Activated CD4-positive, alpha-beta memory T cell treated with anti-CD3 and anti-CD28 coated beads, Interleukin-2, amount 10 ng/mL, durations not matched to agents 7 days and 5 days (primary cell): ENCODE measurements around the gene PABPN1L. TPM values are rescaled to one million over a fixed set of nuclear protein-coding genes. Genes with fewer than 3 reads are reported as not detected.

ENCODE experiments used
- CTCF ChIA-PET: fragments of 350-600 bp; sonication (Branson Sonifier 250); formaldehyde crosslinking; loops from one replicate; lab custom pipeline; 2021; ENCODE audit warnings: antibody characterized with exemption, inconsistent platforms; lab: Charles Lee
- POLR2A ChIA-PET: fragments of 350-600 bp; sonication (Branson Sonifier 250); formaldehyde crosslinking; loops from one replicate; lab custom pipeline; 2021; ENCODE audit warnings: antibody characterized with exemption; lab: Charles Lee
- DNase-seq: peaks from one replicate; pipeline ENCODE4 v3.0.0-alpha.2; 2020
- H3K27ac Mint-ChIP-seq: one replicate; pipeline ENCODE4 v1.8.0; 2021; ENCODE audit warnings: mild to moderate bottlenecking, mixed read lengths
- H3K27me3 Mint-ChIP-seq: one replicate; pipeline ENCODE4 v1.8.0; 2021; ENCODE audit warnings: mixed read lengths
- H3K36me3 Mint-ChIP-seq: one replicate; pipeline ENCODE4 v1.8.0; 2021; ENCODE audit warnings: low read depth, mixed read lengths
- H3K4me1 Mint-ChIP-seq: one replicate; pipeline ENCODE4 v1.8.0; 2021; ENCODE audit warnings: mixed read lengths
- H3K4me3 Mint-ChIP-seq: one replicate; pipeline ENCODE4 v1.8.0; 2021; ENCODE audit warnings: mild to moderate bottlenecking, mixed read lengths
- H3K9me3 Mint-ChIP-seq: one replicate; pipeline ENCODE4 v1.8.0; 2021; ENCODE audit warnings: mixed read lengths
- total RNA-seq, 2 experiments: library from RNA; stranded (reverse); gene quantifications; one replicate each; pipeline ENCODE4 v1.2.3, GENCODE V29; 2021

The PABPN1L gene, protein sequence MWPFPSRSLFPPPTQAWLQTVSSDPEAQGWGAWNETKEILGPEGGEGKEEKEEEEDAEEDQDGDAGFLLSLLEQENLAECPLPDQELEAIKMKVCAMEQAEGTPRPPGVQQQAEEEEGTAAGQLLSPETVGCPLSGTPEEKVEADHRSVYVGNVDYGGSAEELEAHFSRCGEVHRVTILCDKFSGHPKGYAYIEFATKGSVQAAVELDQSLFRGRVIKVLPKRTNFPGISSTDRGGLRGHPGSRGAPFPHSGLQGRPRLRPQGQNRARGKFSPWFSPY
- total RNA-seq: not detected

DNA sequence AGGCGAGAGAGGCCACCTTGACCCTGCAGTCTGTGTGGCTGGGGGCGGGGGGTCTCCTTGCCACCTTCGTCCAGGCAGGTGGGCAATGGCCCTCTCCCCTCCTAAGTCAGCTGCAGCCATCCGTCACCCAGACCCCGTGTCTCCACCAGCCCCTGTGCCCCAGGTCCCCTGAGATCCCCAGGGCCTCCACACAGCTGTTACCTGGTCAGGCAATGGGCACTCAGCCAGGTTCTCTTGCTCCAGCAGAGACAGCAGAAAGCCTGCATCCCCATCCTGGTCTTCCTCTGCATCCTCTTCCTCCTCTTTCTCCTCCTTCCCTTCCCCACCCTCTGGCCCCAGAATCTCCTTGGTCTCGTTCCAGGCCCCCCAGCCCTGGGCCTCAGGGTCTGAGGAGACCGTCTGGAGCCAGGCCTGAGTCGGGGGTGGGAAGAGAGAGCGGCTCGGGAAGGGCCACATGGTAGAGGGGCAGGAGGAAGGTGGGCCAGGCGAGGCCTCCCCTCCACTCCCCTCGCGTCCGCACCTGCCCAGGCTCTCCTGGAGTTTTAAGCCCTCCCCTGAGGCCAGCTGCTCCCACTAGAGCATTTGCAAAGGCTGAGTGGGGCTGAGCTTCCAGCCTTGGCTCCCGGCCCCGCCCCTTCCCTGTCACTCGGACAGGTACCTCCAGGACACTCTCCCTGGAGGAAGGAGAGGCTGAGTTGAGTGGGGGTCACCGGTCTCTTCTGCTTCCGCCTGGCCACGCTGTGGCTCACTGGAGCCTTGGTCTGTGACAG lies at the start of gene PABPN1L:
Gene PABPN1L (minus strand): TSS at position 510 of the 770 bp plus-strand sequence. CDS start 54 bp downstream, at position 456.
- POLR2A ChIA-PET: interaction anchor here (1.2 kb wide), 1 partner anchor 10 kb away, joined by 3 read pairs; the partner anchor contains the start of genes GALNS and TRAPPC2L
- no peak within 1 kb of the TSS for H3K27ac Mint-ChIP-seq
- CTCF ChIA-PET: no interaction called here
- H3K36me3 Mint-ChIP-seq: peaks cover 2% of the 10 kb centered on the region
- H3K27me3 Mint-ChIP-seq: peaks cover 10% of the 10 kb centered on the region
- H3K9me3 Mint-ChIP-seq: no peaks in the 10 kb centered on the region
- DNase-seq: no peak
- H3K4me1 Mint-ChIP-seq: peaks cover 2% of the 10 kb centered on the region
- no peak within 1 kb of the TSS for H3K4me3 Mint-ChIP-seq

DNA sequence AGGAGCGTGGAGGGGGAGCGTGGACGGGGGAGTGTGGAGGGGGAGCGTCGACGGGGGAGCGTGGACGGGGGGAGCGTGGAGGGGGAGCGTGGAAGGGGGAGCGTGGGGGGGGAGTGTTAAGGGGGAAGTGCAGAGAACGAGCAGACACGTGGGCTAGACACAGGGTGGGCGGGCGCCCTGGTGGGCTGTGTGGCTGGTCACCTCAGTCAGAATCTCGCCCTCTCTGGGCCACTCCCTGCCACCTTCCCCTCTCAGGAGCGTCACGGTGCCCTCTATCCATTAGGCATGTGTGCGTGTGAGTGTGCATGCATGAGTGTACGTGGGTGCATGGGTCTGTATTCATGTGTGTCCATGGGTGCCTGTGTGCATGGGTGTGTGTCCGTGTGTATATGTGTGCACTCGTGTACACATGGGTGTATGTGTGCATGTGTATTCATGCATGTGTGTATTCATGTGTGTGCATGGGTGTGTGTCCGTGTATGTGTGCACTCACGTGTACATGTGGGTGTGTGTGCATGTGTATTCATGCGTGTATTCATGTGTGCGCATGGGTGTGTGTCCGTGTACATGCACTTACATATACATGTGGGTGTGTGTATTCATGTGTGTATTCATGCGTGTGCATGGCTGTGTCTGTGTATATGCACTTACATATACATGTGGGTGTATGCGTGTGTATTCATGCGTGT lies 49.3 kb upstream of the PABPN1L start:
- Mint-ChIP-seq H3K4me1 (no peaks in the 10 kb centered on the region), H3K27ac (no peak overlapping the region), H3K36me3 (no peaks in the 10 kb centered on the region), H3K27me3 (no peaks in the 10 kb centered on the region), H3K4me3 (no peak overlapping the region), H3K9me3 (peaks cover 3% of the 10 kb centered on the region)
- CTCF ChIA-PET: no interaction called here
- POLR2A ChIA-PET: no interaction called here
- no peak for DNase-seq

DNA sequence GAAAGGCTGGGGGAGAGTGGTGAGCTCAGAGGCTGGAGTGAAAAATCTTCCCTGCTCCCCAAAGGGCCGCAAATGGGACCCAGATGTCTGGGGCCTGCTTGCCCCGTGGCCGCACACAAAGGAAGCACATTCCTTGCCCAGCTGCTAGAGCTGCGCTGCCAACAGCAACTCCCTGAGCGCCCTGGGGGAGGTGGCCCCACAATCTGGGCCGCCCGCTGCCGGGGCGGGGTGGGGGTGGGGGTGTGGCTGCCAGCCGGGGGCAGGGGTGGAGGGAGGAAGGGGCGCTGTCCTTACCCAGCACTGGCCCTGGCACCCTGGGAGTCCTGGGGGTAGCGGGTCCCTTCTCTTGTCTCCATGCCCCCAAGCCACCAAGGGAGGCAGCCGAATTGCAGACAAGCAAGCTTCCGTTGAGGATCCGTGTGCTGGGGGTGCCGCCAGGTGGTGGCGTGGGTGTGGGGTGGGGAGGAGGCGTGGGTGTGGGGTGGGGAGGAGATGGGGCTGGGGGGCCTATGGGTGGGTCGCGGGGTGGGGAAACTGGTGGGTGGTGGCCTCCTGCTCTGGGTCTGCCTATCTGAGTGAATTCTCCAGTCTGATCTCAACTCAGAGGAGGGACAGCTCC lies 48.4 kb upstream of the PABPN1L start:
- DNase-seq: no peak
- Mint-ChIP-seq H3K36me3 (no peaks in the 10 kb centered on the region), H3K27me3 (no peaks in the 10 kb centered on the region), H3K4me1 (no peaks in the 10 kb centered on the region), H3K9me3 (peaks cover 3% of the 10 kb centered on the region), H3K4me3 (no peak overlapping the region), H3K27ac (no peak overlapping the region)
- ChIA-PET POLR2A (no interaction called here), CTCF (no interaction called here)

DNA sequence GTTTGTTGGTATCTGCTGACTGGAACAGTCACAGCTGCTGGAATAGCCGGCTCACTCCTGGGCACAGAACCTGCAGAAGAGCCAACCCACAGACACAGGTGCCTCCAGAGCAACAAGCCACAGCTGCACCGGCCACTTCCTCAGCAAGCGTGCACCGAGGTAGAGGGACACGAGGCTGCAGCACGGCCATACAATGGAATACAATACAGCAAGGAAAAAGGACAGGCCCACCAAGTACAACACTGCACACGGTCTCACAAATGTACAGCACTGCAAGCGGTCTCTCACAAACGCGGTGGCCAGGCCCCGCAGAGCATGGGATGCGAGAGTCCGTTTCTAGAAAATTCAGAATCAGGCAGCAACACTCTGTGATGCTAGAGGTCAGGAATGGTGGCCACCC lies 47.4 kb upstream of the PABPN1L start:
- no peaks in the 10 kb centered on the region for H3K36me3 Mint-ChIP-seq
- CTCF ChIA-PET: no interaction called here
- H3K4me3 Mint-ChIP-seq: no peak overlapping the region
- POLR2A ChIA-PET: no interaction called here
- peaks cover 3% of the 10 kb centered on the region for H3K9me3 Mint-ChIP-seq
- H3K4me1 Mint-ChIP-seq: no peaks in the 10 kb centered on the region
- H3K27ac Mint-ChIP-seq: no peak overlapping the region
- no peaks in the 10 kb centered on the region for H3K27me3 Mint-ChIP-seq
- DNase-seq: no peak

DNA sequence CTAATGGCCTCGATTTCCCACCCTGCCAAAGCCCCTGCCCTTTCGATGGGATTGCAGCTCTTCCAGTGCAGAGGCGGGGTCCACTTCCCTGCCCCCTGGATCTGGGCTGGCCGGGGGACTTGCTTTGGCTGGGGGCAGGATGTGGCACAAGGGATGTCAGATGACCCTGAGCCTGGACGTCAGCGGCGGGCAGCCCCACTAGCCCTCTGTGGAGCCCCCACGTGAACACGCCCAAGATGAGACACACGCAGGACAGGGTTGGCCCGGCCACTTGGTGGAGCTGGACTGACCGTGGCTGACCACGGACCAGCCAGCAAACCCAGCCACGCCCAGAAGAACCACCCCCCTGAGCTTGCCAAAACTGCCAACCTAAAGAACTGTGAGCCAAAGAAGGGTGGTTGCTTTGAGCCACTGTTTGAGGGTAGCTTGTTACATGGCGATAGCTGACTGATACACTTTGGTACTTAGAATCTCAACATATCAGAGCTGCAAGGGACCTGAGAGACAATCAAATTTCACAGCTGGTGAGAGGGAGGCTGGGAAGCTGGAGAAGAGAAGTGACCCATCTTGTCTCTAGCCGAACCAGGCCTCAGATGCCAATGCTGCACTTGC lies 46.6 kb upstream of the PABPN1L start:
- Mint-ChIP-seq H3K27me3 (no peaks in the 10 kb centered on the region), H3K27ac (no peak overlapping the region), H3K36me3 (no peaks in the 10 kb centered on the region), H3K4me3 (no peak overlapping the region), H3K4me1 (no peaks in the 10 kb centered on the region), H3K9me3 (peaks cover 3% of the 10 kb centered on the region)
- CTCF ChIA-PET: no interaction called here
- POLR2A ChIA-PET: no interaction called here
- no peak for DNase-seq

DNA sequence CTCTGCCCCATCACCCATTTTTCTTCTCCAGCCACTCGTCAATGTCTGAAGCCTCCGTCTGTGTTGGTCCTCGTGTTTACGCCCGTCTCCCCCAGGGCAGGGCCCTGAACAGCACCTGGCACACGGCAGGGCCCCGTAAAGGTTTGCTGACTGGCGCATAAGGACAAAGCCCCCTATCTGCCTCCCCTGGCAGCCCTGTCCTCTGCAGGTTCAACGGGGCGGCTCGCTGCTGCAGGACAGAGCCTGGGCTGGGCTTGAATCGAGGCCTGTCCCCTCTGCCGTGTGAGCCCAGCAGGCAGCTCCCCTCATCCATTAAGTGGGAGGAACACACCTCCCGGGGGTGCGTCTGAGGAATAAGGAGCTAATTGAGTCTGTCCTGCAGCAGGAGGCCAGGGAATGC lies 46.1 kb upstream of the PABPN1L start:
- POLR2A ChIA-PET: no interaction called here
- Mint-ChIP-seq H3K9me3 (peaks cover 3% of the 10 kb centered on the region), H3K4me3 (no peak overlapping the region), H3K27me3 (no peaks in the 10 kb centered on the region), H3K36me3 (no peaks in the 10 kb centered on the region), H3K4me1 (no peaks in the 10 kb centered on the region), H3K27ac (no peak overlapping the region)
- CTCF ChIA-PET: no interaction called here
- DNase-seq: no peak

DNA sequence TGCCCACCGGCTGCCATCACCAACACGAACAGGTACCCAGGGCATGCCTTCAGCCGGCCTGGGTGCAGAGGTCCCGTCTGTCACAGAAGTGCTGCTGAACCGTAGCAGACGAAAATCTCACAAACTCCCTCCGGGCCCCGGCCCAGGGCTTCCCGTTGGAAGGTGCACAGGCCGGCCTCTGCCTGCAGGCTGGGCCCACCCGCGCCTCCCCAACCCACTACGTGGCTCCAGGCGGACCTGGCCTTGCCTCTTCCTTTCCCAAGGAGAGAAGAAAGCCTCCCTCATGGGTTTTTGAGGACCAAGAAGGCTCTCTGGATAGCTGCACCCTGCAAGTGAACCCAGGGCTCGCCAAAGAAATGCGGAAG lies 45.5 kb upstream of the PABPN1L start:
- H3K36me3 Mint-ChIP-seq: no peaks in the 10 kb centered on the region
- H3K9me3 Mint-ChIP-seq: peaks cover 3% of the 10 kb centered on the region
- H3K4me1 Mint-ChIP-seq: no peaks in the 10 kb centered on the region
- ChIA-PET CTCF (no interaction called here), POLR2A (no interaction called here)
- no peak for DNase-seq
- no peak overlapping the region for H3K27ac Mint-ChIP-seq
- no peaks in the 10 kb centered on the region for H3K27me3 Mint-ChIP-seq
- H3K4me3 Mint-ChIP-seq: no peak overlapping the region

DNA sequence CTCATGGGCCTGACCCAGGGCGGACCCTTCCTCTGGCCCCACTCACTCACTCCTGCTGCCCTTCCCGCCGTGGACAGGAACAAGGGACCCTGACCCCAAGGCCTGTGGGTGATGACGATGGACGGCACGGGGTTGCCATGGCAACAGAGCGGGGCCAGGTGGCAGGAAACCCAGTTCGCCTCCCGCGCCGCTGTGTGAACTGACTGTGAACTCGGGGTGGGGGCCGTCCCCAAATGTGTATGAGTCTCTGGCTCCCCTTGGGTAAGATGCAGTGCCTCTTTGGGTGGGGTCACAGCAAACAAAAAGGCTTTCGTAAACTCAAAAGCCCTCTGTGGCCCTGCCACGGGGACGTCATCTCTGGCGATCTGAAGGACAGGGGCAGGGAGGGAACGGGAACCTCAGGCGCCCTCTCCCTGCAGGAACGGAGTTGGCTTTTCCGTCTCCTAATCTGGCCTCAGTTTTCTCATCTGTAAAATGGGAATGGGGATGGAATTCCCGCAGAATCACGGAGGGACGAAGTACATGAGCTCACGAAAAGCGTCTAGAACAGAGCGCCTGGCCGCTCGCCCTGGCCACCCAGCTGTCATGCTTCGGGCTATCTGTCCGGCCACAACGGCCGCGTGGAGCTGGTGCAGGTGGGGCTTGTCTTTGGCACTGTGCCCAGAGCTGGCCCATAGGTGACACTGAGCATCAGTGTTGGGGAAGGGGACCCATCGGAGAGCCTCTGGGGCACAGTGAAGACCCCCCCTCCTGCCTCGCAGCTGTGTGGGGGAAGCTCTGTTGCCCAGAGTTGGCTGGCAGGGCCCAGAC lies 44.9 kb upstream of the PABPN1L start:
- Mint-ChIP-seq H3K4me3 (no peak overlapping the region), H3K27ac (no peak overlapping the region), H3K9me3 (peaks cover 3% of the 10 kb centered on the region), H3K36me3 (no peaks in the 10 kb centered on the region), H3K27me3 (no peaks in the 10 kb centered on the region), H3K4me1 (no peaks in the 10 kb centered on the region)
- POLR2A ChIA-PET: no interaction called here
- DNase-seq: no peak
- CTCF ChIA-PET: no interaction called here

DNA sequence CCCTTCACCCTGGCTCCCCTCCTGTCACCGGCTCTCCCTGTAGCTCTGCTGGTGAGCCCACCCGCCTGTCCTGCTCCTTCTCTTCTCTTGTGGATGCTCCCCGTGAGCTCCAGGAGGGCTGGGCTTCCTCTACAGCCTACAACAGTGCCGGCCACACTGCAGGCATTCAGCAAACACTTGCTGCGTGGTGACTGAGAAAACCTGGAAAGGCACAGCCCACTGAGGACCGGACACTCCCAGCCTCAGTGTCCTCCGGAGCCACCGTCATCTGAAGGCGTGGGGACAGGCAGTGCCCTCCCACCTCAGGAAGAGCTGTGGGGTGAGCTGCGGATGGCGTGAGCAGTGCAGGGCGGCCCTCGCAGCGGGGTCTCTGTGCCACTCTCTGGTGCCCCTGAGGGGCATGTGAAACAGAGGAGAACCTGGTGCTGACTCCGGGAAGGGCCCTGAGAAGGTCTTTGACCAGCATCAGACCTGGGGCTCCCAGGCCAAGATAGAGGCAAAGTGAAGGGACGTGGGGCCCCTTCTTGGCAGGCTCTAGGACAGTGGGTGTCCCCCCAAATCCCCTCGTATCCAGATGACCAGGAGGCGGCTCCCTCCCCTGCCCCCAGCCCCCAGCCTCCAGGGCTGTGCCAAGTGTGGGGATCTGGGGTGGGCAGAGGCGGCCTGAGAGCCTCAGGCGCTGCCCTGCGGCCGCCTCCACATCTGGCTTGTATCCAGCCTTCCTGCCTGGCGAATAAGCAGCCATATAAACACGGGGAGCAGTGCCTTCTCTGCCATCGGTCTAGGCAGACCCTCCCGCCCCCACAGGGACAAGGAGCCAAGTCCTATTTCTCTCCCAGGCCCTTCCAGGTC lies 44.0 kb upstream of the PABPN1L start:
- Mint-ChIP-seq H3K4me1 (no peaks in the 10 kb centered on the region), H3K4me3 (no peak overlapping the region), H3K36me3 (no peaks in the 10 kb centered on the region), H3K27me3 (no peaks in the 10 kb centered on the region), H3K9me3 (no peaks in the 10 kb centered on the region), H3K27ac (no peak overlapping the region)
- POLR2A ChIA-PET: no interaction called here
- CTCF ChIA-PET: no interaction called here
- DNase-seq: no peak

DNA sequence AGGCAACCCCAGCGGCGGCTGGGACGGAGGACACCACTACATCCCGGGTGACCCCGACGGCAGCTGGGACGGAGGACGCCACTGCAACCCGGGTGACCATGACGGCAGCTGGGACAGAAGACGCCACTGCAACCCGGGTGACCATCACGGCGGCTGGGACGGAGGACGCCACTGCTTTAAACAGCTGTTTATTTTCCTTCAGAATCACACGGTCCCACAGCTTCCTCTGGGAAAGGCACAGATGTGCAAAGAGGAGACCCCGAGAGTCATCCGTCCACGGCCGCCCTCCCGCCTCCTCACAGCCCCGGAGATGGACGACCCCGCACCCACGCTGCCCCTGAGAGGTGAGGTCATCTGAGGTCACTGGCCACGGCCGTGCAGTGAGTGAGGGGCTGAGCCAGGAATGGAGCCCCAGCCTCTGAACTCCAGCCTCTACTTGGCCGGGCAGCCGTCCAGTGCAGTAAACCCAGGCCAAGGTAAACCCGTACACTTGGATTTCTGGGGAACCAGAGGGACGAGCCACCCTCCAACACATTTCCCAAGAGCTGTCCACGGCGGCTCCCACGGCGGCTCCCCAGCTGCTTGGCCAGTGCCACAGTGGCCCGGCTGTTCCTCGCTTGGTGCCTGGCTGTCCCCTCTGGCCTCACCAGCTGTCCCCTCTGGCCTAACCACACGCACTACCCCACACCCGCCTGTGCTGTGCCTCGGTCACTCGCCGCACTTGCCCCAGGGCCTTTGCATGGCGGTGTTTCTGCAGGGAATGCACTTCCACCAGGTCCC lies 43.2 kb upstream of the PABPN1L start:
- Mint-ChIP-seq H3K27me3 (no peaks in the 10 kb centered on the region), H3K36me3 (no peaks in the 10 kb centered on the region), H3K27ac (no peak overlapping the region), H3K9me3 (no peaks in the 10 kb centered on the region), H3K4me3 (no peak overlapping the region), H3K4me1 (no peaks in the 10 kb centered on the region)
- DNase-seq: no peak
- ChIA-PET CTCF (no interaction called here), POLR2A (no interaction called here)

DNA sequence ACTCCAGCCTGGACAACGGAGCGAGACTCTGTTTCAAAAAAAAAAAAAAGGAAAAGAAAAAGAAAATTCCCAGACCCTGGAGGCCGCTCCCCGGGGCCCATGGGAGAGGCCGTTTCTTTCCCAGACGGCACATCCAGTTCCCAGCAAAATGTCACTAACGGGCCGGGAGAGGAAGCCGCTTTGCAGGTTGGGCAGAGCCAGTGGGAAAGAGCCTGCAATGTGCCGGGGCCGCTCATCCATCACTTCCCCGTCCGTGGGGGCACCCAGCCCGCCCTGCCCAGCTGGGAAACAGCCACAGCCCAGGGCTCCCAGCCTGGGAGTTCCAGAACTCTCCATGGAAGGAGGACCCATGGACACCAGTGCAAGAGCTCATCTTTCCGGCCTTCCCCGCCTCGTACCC lies 41.8 kb upstream of the PABPN1L start:
- no peaks in the 10 kb centered on the region for H3K36me3 Mint-ChIP-seq
- ChIA-PET POLR2A (no interaction called here), CTCF (no interaction called here)
- H3K9me3 Mint-ChIP-seq: no peaks in the 10 kb centered on the region
- no peaks in the 10 kb centered on the region for H3K27me3 Mint-ChIP-seq
- H3K27ac Mint-ChIP-seq: no peak overlapping the region
- H3K4me3 Mint-ChIP-seq: no peak overlapping the region
- no peaks in the 10 kb centered on the region for H3K4me1 Mint-ChIP-seq
- DNase-seq: no peak
